HCT116 (cell line): ENCODE results near the gene SHISA2. TPM values are rescaled to one million over a fixed set of nuclear protein-coding genes. Genes with fewer than 3 reads are reported as not detected.

Source experiments
- ATAC-seq: fragments of 200-7000 bp; cut with Tn5 transposase; 2 replicates; pipeline ENCODE4 v1.9.1; 2020; ENCODE audit warnings: mild to moderate bottlenecking, moderate library complexity
- BruUV-seq: library from RNA; stranded (reverse); fragments of 400-500 nt; replicated peaks from 2 replicates; lab custom pipeline; 2021; lab: Mats Ljungman, UMichigan
- CTCF ChIA-PET: fragments of 300-600 bp; sonication (Branson Sonifier 250); formaldehyde crosslinking; loops from one replicate; lab custom pipeline; 2021; ENCODE audit warnings: antibody characterized with exemption; lab: Charles Lee
- POLR2A ChIA-PET: fragments of 300-600, 350-600 bp; sonication (Branson Sonifier 250); formaldehyde crosslinking; loops from one replicate; lab custom pipeline; 2021; ENCODE audit warnings: antibody characterized with exemption; lab: Charles Lee
- RAD21 ChIA-PET, 2 experiments: fragments of 300-600 bp; sonication (Branson Sonifier 250); formaldehyde crosslinking; loops; one replicate each; lab custom pipeline; 2023; ENCODE audit warnings: low total read pairs in 2 of 2; ENCODE audit not compliant: uncharacterized antibody in 2 of 2, unreplicated experiment in 2 of 2, low non-redundant PET in 1 of 2; lab: Charles Lee
- DNase-seq: peaks from one replicate; pipeline ENCODE4 v3.0.0-alpha.2; 2010; ENCODE audit warnings: low read depth, low spot score
- H2AFZ ChIP-seq: fragments of 200-600 bp; shearing (Covaris generic), sonication (generic); 2 replicates; pipeline ENCODE4 v1.6.1; 2017; ENCODE audit warnings: low read depth, mixed run types, mixed read lengths, antibody characterized with exemption, low read length; ENCODE audit not compliant: poor library complexity, severe bottlenecking
- H3K27ac ChIP-seq: 2 replicates; pipeline ENCODE4 v1.5.1; 2012; ENCODE audit warnings: low read depth, low read length
- H3K27me3 ChIP-seq: fragments of 200-600 bp; sonication (generic); 2 replicates; pipeline ENCODE4 v1.6.1; 2016; ENCODE audit warnings: mixed run types, low read length, mixed read lengths; ENCODE audit not compliant: insufficient read depth
- H3K36me3 ChIP-seq, 2 experiments: fragments of 200-500 bp in 1 of 2; fragments of 200-600 bp in 1 of 2; sonication (Bioruptor generic) in 1 of 2; sonication (generic) in 1 of 2; 2 replicates each; pipeline versions ENCODE4 v1.5.1 to v1.6.1; 2014 to 2016; ENCODE audit warnings: low read length in 2 of 2, inconsistent platforms in 1 of 2, mixed read lengths in 1 of 2, mixed run types in 1 of 2; ENCODE audit not compliant: insufficient read depth in 2 of 2, control insufficient read depth in 1 of 2
- H3K4me1 ChIP-seq, 2 experiments: fragments of 200-600 bp in 1 of 2; sonication (generic) in 1 of 2; 2 replicates each; pipeline versions ENCODE4 v1.5.1 to v1.6.1; 2012 to 2017; ENCODE audit warnings: low read length in 2 of 2, inconsistent platforms in 1 of 2, mild to moderate bottlenecking in 1 of 2, mixed read lengths in 1 of 2, mixed run types in 1 of 2, moderate library complexity in 1 of 2; ENCODE audit not compliant: insufficient read depth in 2 of 2, control insufficient read depth in 1 of 2
- H3K4me2 ChIP-seq: fragments of 200-600 bp; sonication (generic); 2 replicates; pipeline ENCODE4 v1.6.1; 2017; ENCODE audit warnings: mixed run types, low read length, mixed read lengths
- H3K4me3 ChIP-seq, 2 experiments: fragments of 200-600 bp in 1 of 2; sonication (generic) in 1 of 2; replicated peaks in 1 of 2; 2 replicates each; pipeline ENCODE4 v1.5.1; 2011 to 2016; ENCODE audit warnings: low read length in 2 of 2, control low read depth in 1 of 2, low read depth in 1 of 2, mild to moderate bottlenecking in 1 of 2, mixed read lengths in 1 of 2, mixed run types in 1 of 2
- H3K79me2 ChIP-seq: fragments of 200-600 bp; sonication (generic); 2 replicates; pipeline ENCODE4 v1.6.1; 2017; ENCODE audit warnings: mild to moderate bottlenecking, mixed run types, low read length, moderate library complexity, mixed read lengths; ENCODE audit not compliant: insufficient read depth
- H3K9ac ChIP-seq: fragments of 200-600 bp; sonication (generic); 2 replicates; pipeline ENCODE4 v1.6.1; 2016; ENCODE audit warnings: low read length, mixed read lengths
- H3K9me2 ChIP-seq: fragments of 200-600 bp; sonication (generic), shearing (Covaris generic); 2 replicates; pipeline ENCODE4 v1.6.1; 2017; ENCODE audit warnings: mixed run types, mild to moderate bottlenecking, moderate library complexity; ENCODE audit not compliant: insufficient read depth
- H3K9me3 ChIP-seq, 2 experiments: fragments of 200-500 bp in 1 of 2; fragments of 200-600 bp in 1 of 2; sonication (Bioruptor generic) in 1 of 2; sonication (generic) in 1 of 2; 2 replicates each; pipeline ENCODE4 v1.6.1; 2014 to 2017; ENCODE audit warnings: low read length in 2 of 2, mixed read lengths in 2 of 2, inconsistent platforms in 1 of 2, low read depth in 1 of 2, mild to moderate bottlenecking in 1 of 2, mixed run types in 1 of 2, moderate library complexity in 1 of 2; ENCODE audit not compliant: control insufficient read depth in 1 of 2, insufficient read depth in 1 of 2
- H4K20me1 ChIP-seq: fragments of 200-600 bp; sonication (generic), shearing (Covaris generic); 2 replicates; pipeline ENCODE4 v1.6.1; 2017; ENCODE audit warnings: mixed run types, mild to moderate bottlenecking, moderate library complexity; ENCODE audit not compliant: insufficient read depth
- CTCF ChIP-seq, 3 experiments: fragments of 200-600 bp in 1 of 3; sonication (generic) in 1 of 3; IDR thresholded peaks in 2 of 3; conservative IDR thresholded peaks in 1 of 3; 2 replicates each; pipeline ENCODE4 v1.5.1; 2012 to 2017; ENCODE audit warnings: low read depth in 2 of 3, low read length in 2 of 3, antibody characterized with exemption in 1 of 3, borderline replicate concordance in 1 of 3, control low read depth in 1 of 3, mild to moderate bottlenecking in 1 of 3, mixed read lengths in 1 of 3, mixed run types in 1 of 3, moderate library complexity in 1 of 3; ENCODE audit not compliant: insufficient read depth in 1 of 3
- EGR1 ChIP-seq: IDR thresholded peaks from 2 replicates; pipeline ENCODE4 v1.6.1; 2012; ENCODE audit warnings: low read depth
- ELF1 ChIP-seq: IDR thresholded peaks from 2 replicates; pipeline ENCODE4 v1.6.1; 2012; ENCODE audit warnings: low read depth, borderline replicate concordance
- SIN3A ChIP-seq: IDR thresholded peaks from 2 replicates; pipeline ENCODE4 v1.6.1; 2012; ENCODE audit warnings: low read depth
- SP1 ChIP-seq: IDR thresholded peaks from 2 replicates; pipeline ENCODE4 v1.6.1; 2012; ENCODE audit warnings: low read depth
- ZBTB33 ChIP-seq: IDR thresholded peaks from 2 replicates; pipeline ENCODE4 v1.6.1; 2011; ENCODE audit warnings: mild to moderate bottlenecking, low read length, moderate library complexity; ENCODE audit not compliant: insufficient replicate concordance; ENCODE audit errors: extremely low read depth
- intact Hi-C: fragments of 100-400 bp; cut with micrococcal nuclease; formaldehyde crosslinking; loops from 2 replicates; pipeline ENCODE4 v1.10.0; 2022
- total RNA-seq: library from RNA; stranded (reverse); gene quantifications from one replicate; pipeline ENCODE4 v1.2.1, GENCODE V29; 2021; ENCODE audit not compliant: unreplicated experiment

SHISA2 gene
- total RNA-seq, 1 experiment from 2014 or later: not detected

DNA sequence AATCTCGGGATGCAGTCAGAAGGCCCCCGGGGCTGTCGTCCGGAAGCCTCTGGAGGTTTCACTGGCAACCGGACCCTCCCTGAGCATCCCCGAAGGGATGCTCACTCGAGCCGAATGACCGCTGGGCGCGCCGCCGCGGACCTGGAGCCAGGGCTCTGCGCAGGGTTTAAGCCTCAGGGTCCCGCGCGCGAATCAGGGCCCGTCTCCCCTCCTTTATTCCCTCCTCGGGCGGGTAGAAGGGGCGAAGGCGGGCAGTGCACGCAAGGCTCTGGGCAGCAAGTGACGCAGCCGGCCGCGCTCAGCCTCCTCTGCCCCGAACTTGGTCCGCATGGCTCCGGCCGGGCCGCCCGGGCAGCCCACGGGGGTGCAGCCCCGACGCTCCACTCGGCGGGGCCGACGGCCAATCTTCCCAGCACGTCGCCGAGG, 572 bp downstream of the SHISA2 start:
- Histone ChIP-seq H2AFZ (no peak overlapping the region), H3K4me3 (no peak overlapping the region), H3K27ac (no peak overlapping the region), H3K79me2 (no peaks in the 10 kb centered on the region), H4K20me1 (no peaks in the 10 kb centered on the region), H3K27me3 (peaks cover 40% of the 10 kb centered on the region), H3K9me3 (no peaks in the 10 kb centered on the region), H3K36me3 (no peaks in the 10 kb centered on the region), H3K4me1 (no peaks in the 10 kb centered on the region), H3K9me2 (no peaks in the 10 kb centered on the region), H3K9ac (no peak overlapping the region), H3K4me2 (no peak overlapping the region)
- RAD21 ChIA-PET: no interaction called here
- DNase-seq (no peak), ATAC-seq (no peak)
- POLR2A ChIA-PET: no interaction called here
- intact Hi-C loops: no loop called here
- CTCF ChIA-PET: no interaction called here
- TF ChIP-seq SIN3A (no peak), EGR1 (no peak), SP1 (no peak), ELF1 (no peak), ZBTB33 (no peak), CTCF (IDR thresholded peaks at IDR 0.05 in 2 of 3, conservative IDR thresholded peaks at IDR 0.05 in 1 of 3; ENCODE audit: borderline replicate concordance in 1 of 3, insufficient read depth in 1 of 3, low read depth in 2 of 3, low read length in 2 of 3) (no peak)
- BruUV-seq: no TSS peak
